ENCODE measurements around the gene TMEM161B. TPM values are rescaled to one million over a fixed set of nuclear protein-coding genes. Genes with fewer than 3 reads are reported as not detected.
"Not testable (repeated sequence)": the region's sequence is repeated elsewhere in the genome, so short reads cannot be mapped to it uniquely, and the experiment has no call there.

Gene TMEM161B
- 9.0 TPM for total RNA-seq
- long read RNA-seq, transcript TMEM161B-201 (12 exons, 2,594 nt): major isoform, 5 of 13 reads
- long read RNA-seq, partial matches to known transcripts: 3 of 13 reads
- long read RNA-seq, other reads (novel, unspliced or antisense): 5 of 13 reads

- peak; percentile 93 for DNase-seq (ENCODE audit: low spot score)
- intact Hi-C loops (cut with DNase I): loop anchor here (5.0 kb wide), 1 partner anchor 126 kb away; no protein-coding TSS in a partner anchor
These were observed at the start of gene TMEM161B for GRCh38 chr5:88268385-88269184. TSS of gene TMEM161B (minus strand) at chr5:88268845. CDS start at chr5:88268723, 122 bp downstream.

GRCh38 chr5:88304356-88304755 is 35.7 kb upstream of the TMEM161B start:
- intact Hi-C loops (cut with DNase I): no loop called here
- DNase-seq (ENCODE audit: low spot score): no peak

DNA sequence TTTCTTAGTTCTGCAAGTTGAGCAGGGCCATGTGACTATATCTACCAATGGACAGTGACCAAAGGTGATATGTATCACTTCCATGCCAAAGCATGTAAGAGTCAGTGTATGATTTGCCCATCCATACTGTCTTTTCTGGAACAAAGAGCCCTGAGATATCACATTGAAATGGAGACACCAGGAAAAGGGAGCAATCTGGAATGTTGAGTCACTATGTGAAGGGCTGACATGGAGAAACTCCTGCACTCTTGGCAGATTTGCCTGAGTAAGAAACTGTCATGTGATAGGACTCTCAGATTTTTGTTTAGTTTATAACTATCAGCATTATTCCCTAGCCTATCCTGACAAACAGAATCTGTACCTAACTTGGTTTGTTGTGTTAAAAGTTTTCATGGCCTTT is 29.8 kb upstream of the TMEM161B start:
- DNase-seq (ENCODE audit: low spot score): no peak
- intact Hi-C loops (cut with DNase I): no loop called here

- intact Hi-C loops (cut with DNase I): no loop called here
- DNase-seq (ENCODE audit: low spot score): no peak
These were observed 22.2 kb upstream of the TMEM161B start for GRCh38 chr5:88290801-88291200.

GRCh38 chr5:88288528-88289197 is 20.0 kb upstream of the TMEM161B start:
- no peak for DNase-seq (ENCODE audit: low spot score)

GRCh38 chr5:88287846-88288527 is 19.3 kb upstream of the TMEM161B start:
- intact Hi-C loops (cut with DNase I): no loop called here
- DNase-seq (ENCODE audit: low spot score): no peak

More at GRCh38 chr5:88288528-88289197, 20.0 kb upstream of the TMEM161B start:
- intact Hi-C loops (cut with DNase I): no loop called here

DNA sequence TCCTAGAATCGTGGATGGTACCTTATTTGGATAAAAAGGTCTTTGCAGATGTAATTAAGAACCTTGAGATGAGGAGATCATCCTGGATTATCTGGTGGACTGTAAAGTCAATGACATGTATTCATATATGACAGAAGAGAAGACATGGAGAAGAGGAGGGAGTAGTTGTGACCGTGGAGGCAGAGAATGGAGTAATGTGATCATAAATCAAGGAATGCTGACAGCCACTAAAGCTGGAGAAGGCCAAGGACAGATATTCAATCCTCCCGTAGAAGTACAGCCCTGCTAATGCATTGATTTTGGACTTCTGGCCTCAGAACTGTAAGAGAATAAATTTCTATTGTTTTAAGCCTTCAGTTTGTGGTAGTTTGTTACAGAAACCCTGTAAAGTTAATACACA is 18.7 kb upstream of the TMEM161B start:
- DNase-seq (ENCODE audit: low spot score): no peak
- intact Hi-C loops (cut with DNase I): no loop called here

- intact Hi-C loops (cut with DNase I): no loop called here
- no peak for DNase-seq (ENCODE audit: low spot score)
These were observed 15.0 kb upstream of the TMEM161B start for GRCh38 chr5:88283690-88284089.

- intact Hi-C loops (cut with DNase I): no loop called here
- no peak for DNase-seq (ENCODE audit: low spot score)
These were observed 12.7 kb upstream of the TMEM161B start for GRCh38 chr5:88281322-88281721.

GRCh38 chr5:88279584-88279983 is 10.9 kb upstream of the TMEM161B start:
- DNase-seq (ENCODE audit: low spot score): no peak
- intact Hi-C loops (cut with DNase I): no loop called here

GRCh38 chr5:88276378-88276777 is 7.7 kb upstream of the TMEM161B start:
- DNase-seq (ENCODE audit: low spot score): no peak
- intact Hi-C loops (cut with DNase I): no loop called here

- no peak for DNase-seq (ENCODE audit: low spot score)
- intact Hi-C loops (cut with DNase I): no loop called here
These were observed 6.9 kb upstream of the TMEM161B start for GRCh38 chr5:88275581-88275980.

DNA sequence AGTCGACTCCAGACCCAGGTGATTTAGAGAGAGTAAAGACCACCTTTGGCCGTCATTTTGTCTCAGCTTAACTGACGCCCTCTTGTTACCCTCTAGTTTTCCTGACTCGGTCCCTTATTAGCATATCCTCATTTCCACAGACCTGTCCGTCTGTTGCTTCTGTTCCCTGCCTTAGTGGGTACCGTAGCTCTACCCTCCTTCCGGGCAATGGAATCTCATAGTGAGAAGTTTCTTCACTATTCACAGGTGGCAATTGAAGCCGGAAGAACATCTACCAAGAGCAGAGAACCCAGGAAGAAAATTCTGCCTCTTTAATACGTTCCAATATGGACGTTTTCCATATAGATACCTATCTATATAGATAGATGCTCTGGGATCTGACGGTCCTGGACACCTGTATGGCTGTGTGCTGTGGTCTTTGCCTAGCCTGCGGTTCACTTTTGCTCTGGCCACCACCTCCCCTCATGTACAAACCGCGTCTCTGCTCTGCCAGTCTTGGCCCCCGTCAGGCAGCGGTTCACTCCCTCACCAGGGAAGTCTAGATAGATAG is 652 bp upstream of the TMEM161B start:
- DNase-seq (ENCODE audit: low spot score): no peak
- intact Hi-C loops (cut with DNase I): loop anchor here (5.0 kb wide), 1 partner anchor 127 kb away; no protein-coding TSS in a partner anchor

DNA sequence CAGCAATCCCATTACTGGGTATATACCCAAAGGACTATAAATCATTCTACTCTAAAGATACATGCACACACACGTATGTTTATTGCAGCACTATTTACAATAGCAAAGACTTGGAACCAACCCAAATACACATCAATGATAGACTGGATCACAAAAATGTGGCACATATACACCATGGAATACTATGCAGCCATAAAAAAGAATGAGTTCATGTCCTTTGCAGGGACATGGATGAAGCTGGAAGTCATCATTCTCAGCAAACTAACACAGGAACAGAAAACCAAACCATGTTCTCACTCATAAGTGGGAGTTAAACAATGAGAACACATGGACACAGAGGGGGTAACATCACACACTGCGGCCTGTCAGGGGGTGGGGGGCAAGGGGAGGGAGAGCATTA is 4.1 kb downstream of the TMEM161B start:
- DNase-seq (ENCODE audit: low spot score); intact Hi-C loops (cut with DNase I): not testable (repeated sequence)

DNA sequence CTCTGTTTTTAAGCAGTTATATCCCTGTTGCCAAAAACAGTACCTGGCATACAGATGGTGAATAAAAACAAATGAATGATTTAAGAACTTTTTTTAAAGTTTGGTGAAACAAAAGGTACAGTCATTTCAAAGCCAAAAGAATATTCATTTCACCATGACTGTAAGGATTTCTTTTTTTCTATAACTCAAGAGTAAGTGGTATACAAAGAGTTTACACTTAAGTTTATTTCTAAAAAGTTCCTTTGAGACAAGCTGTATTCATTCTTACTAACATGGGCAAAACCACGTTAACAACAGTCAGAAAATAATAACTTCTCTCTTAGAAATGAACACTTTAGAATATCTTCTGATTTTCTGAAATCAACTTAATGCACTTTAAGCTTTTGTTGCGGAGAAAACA is 5.3 kb downstream of the TMEM161B start:
- no peak for DNase-seq (ENCODE audit: low spot score)
- intact Hi-C loops (cut with DNase I): no loop called here

DNA sequence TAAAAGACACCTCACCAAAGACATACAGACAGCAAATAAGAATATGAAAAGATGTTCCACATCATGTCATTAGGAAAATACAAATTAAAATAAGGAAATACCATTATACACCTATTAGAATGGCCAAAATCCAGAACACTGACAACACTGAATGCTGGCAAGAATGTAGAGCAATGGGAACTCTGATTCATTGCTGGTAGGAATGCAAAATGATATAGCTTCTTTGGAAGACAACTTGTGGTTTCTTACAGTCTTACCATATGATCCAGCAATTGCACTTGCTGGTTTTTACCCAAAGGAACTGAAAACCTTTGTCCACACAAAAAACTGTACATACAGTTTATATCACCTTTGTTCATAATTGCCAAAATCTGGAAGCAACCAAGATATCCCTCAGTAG is 6.5 kb downstream of the TMEM161B start:
- intact Hi-C loops (cut with DNase I): no loop called here
- no peak for DNase-seq (ENCODE audit: low spot score)

DNA sequence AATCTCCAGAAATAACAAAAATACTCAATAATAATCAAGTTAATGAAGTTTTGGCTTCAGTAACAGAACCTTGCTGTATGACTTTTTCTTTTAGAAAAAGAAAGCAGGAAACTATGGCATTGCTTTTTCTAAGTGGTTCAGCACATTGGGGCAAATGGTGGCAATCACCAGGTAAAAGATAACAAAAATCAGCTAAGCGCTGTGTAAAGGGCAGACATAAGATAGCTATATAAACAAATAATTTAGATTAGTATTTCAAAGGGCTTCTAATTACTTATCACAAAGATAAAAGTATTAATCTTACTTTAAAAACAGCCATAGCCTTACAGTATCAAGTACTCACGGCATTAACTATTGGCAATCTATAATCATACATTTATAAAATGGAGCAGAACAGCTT is 10.0 kb downstream of the TMEM161B start:
- DNase-seq (ENCODE audit: low spot score): no peak
- intact Hi-C loops (cut with DNase I): no loop called here

GRCh38 chr5:88256872-88257271 is 11.8 kb downstream of the TMEM161B start:
- intact Hi-C loops (cut with DNase I): no loop called here
- no peak for DNase-seq (ENCODE audit: low spot score)

DNA sequence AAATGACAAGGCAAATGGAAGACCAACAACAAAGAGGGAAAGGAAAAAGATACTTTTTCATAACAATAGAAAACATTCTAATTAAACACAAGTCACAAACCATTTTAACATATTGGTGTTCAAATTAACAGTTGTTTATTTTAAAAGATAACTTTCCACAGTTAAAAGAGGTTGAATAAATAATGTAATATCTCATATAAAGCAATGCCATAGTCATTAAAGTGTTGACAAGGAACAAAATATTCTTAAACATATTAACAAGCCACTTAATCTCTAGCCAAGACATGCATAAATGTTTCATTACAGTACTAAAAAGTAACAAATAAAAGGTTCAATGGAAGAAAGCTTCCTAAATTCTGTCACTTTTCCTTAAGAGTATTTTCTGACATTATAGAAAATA is 12.6 kb downstream of the TMEM161B start:
- intact Hi-C loops (cut with DNase I): no loop called here

DNA sequence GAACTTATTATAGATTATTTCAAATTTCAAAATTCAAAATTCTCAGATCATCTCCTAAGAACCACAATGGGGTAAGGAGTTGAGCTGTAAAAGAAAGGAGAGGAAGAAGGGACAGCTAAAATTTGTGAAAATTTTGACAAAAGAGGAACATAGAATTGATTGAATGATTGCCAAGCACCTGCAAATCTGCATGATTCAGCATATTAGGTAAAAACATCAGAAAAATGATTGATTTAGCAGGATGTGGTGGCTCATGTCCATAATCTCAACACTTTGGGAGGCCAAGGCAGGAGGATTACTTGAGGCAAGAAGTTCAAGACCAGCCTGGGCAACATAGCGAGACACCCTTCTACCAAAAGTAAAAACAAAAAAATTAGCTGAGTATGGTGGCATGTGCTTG is 14.3 kb downstream of the TMEM161B start:
- intact Hi-C loops (cut with DNase I): no loop called here
- no peak for DNase-seq (ENCODE audit: low spot score)

More for the DNA sequence above, 12.6 kb downstream of the TMEM161B start:
- DNase-seq (ENCODE audit: low spot score): no peak
